ENCODE results near the gene PLXNA2.

- TF ChIP-seq, protein P1, sequence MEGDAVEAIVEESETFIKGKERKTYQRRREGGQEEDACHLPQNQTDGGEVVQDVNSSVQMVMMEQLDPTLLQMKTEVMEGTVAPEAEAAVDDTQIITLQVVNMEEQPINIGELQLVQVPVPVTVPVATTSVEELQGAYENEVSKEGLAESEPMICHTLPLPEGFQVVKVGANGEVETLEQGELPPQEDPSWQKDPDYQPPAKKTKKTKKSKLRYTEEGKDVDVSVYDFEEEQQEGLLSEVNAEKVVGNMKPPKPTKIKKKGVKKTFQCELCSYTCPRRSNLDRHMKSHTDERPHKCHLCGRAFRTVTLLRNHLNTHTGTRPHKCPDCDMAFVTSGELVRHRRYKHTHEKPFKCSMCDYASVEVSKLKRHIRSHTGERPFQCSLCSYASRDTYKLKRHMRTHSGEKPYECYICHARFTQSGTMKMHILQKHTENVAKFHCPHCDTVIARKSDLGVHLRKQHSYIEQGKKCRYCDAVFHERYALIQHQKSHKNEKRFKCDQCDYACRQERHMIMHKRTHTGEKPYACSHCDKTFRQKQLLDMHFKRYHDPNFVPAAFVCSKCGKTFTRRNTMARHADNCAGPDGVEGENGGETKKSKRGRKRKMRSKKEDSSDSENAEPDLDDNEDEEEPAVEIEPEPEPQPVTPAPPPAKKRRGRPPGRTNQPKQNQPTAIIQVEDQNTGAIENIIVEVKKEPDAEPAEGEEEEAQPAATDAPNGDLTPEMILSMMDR (IDR thresholded peaks at IDR 0.05; ENCODE audit: borderline replicate concordance, extremely low read depth, low read length, poor library complexity, severe bottlenecking): no peak
- TF ChIP-seq EZH2 (IDR thresholded peaks at IDR 0.05; ENCODE audit: borderline replicate concordance, low read depth, low read length, severe bottlenecking): no peak
Observed at GRCh38 chr1:208265122-208265469, 20.9 kb upstream of the PLXNA2 start.
